GM19238 (cell line): ENCODE data around the gene FMNL2.
A peak's percentile ranks its signal among the peaks of the same experiment; 100 is the strongest.

ENCODE experiments used
- DNase-seq: peaks from one replicate; pipeline ENCODE4 v3.0.0; 2011; ENCODE audit warnings: low spot score; ENCODE audit not compliant: insufficient read length

Gene FMNL2

DNA sequence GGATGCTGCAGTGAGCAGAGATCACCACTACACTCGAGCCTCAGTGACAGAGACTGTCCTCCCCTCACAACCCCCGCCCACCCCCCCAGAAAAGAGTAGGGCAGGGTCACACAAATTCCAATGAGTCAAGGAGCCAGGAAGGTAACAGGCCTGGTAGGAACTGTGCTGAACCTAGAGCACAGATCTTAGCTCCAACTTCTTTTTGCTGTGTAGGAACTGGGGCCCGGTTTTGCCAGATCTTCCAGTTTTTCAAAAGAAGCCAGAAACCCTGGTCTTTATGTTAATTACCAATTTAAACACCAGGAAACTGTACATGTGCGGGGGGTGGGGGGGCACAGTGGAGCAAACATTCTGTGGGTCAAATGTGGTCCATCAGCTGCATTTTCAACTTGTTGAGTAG lies 311.3 kb downstream of the FMNL2 start:
- no peak for DNase-seq

- DNase-seq: no peak
Observed at GRCh38 chr2:152646775-152647174, 311.8 kb downstream of the FMNL2 start.

DNA sequence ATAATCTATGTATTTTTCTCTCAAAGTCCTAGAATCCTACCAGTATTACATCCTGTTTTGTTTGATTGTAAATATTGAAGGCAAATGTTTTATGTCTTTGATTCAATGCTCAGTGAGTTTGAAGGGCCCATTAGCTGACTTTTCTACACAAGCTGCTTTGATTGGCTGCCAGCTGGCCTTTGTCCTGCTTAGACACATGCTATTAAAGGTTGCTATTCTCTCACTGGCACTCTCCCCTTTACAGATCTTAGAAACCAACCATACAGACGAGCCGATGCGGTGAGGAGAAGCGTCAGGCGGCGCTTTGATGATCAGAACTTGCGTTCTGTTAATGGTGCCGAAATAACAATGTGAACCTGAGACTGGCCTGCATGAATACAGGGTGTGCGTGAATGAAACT lies 312.6 kb downstream of the FMNL2 start:
- no peak for DNase-seq

GRCh38 chr2:152648336-152648735 lies 313.4 kb downstream of the FMNL2 start:
- DNase-seq: no peak

GRCh38 chr2:152649997-152650396 lies 315.0 kb downstream of the FMNL2 start:
- DNase-seq: no peak

DNA sequence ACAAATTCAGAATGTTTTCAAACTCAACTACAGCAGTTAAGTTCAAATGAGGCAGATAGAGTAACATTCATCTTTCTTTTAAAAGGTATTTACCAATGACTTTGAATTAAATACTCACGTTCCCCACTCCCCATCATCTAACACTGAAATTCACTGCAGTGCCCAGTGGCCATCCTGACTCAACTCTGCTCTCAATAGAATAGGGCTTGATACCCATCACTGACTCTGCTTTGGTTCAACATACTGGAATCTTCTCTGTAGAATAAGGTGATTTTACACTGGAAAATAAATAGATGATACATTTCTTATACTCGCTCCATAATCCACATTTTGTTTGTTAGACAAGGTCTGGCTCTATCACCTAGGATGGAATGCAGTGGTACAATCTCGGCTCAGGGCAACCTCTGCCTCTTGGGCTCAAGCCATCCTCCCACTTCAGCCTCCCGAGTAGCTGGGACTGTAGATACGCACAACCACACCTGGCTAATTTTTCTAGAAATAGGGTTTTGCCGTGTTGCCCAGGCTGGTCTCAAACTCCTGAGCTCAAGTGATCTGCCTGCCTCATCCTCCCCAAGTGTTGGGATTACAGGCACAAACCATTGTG lies 315.9 kb downstream of the FMNL2 start:
- DNase-seq: no peak

GRCh38 chr2:152651834-152652233 lies 316.9 kb downstream of the FMNL2 start:
- DNase-seq: no peak

GRCh38 chr2:152655880-152656279 lies 320.9 kb downstream of the FMNL2 start:
- no peak for DNase-seq

GRCh38 chr2:152657043-152657442 lies 322.1 kb downstream of the FMNL2 start:
- no peak for DNase-seq

- DNase-seq: no peak
Observed at GRCh38 chr2:152658221-152658620, 323.2 kb downstream of the FMNL2 start.

DNA sequence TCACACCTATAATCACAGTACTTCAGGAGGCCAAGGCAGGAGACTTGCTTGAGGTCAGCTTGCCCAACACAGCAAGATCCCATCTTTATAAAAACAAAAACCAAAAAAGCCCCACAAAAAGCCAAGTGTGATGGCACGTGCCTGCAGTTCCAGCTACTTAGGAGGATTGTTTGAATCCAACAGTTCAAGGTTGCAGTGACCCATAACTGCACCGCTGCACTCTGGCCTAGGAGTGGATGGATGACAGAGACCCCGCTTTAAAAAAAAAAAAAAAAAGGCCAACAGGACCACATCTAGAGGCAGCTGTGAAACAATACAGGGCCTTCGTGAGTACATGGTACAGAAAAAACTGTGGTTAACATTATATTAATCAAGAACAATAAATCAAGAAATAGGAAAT lies 326.1 kb downstream of the FMNL2 start:
- no peak for DNase-seq

DNA sequence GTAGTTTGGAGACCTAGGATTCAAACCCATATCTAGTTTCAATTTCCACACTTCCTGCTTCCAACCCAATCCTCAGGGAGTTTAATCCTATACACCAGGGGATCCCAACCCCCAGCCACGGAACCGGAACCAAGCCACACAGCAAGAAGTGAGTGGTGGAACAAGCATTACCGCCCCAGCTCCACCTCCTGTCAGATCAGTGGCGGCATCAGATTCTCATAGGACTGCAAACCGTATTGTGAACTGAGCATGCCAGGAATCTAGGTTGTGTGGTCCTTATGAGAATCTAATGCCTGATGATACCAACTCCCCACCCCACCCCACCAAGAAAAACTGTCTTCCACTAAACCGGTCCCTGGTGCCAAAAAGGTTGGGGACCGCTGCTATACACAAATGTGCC lies 329.8 kb downstream of the FMNL2 start:
- DNase-seq: no peak

DNA sequence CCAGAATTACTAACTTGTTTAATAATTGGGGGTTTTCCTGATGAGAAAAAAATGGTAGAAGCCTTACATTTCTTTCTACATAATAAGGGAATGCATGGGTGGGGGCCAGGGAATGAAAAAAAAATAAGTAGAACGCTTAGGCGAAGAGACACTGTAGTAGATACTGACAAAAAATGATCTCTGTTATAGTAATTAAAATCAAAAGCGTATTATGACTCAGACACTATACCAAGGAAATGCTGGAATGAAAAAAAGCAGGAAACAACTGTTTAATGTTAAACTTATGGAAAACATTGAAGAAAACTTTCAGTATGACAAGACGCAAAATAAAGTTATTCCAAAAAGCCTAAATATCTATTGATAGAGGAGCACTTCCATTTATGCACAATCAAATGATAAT lies 339.4 kb downstream of the FMNL2 start:
- no peak for DNase-seq

DNA sequence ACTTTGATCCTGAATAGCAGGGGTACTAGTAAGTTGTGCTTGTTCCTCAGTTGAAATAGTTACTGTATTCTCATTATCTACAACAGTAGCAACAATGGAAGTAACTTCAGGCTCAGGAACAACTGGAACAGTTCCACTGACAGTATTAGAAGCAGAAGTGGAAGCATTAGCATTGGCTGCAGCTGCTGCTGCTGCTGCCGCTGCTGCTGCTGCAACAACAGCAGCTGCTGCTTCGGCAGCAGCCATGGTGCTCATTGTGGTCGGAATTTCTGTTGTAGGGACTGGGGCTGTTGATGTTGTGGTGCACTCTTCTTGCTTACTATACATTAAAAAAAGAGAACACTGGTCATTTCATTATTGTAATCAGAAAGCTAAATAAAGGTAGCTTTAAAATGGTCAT lies 341.5 kb downstream of the FMNL2 start:
- DNase-seq: no peak

- no peak for DNase-seq
Observed at GRCh38 chr2:152678808-152679207, 343.8 kb downstream of the FMNL2 start.

DNA sequence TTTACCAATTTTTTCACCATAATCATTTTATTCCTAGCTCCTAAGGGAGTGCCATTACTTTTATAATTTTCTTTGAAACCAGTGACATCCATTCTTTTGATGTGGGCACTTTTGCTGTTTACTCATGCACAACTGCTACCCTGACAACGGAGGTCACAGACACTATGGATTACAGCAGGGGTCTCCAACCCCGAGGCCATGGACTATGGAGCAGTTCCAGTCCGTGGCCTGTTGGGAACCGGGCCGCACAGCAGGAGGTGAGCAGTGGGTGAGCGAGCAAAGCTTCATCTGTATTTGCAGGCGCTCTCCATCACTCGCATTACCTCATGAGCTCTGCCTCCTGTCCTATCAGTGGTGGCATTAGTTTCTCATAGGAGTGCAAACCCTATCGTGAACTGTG lies 347.7 kb downstream of the FMNL2 start:
- DNase-seq: no peak

DNA sequence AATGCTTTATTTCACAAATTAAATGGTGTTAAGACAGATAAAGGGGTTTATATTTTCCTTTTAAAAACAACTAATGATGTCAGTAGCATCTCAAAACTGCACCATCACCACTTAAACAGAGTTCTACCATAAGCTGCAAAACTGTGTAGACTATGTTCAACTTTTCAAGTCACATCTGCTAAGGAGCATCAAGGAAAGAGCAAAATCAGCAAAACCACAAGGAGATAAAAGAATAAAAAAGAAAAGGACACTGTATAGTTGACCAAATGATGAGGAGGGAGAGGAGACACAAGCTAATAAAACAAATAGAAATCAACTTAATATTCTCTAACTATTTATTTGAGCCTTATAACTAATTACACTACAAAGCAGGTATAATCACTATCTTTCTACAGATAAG lies 348.4 kb downstream of the FMNL2 start:
- no peak for DNase-seq

GRCh38 chr2:152686321-152686720 lies 351.3 kb downstream of the FMNL2 start:
- DNase-seq: no peak

GRCh38 chr2:152693033-152693432 lies 358.1 kb downstream of the FMNL2 start:
- DNase-seq: peak; percentile 3

DNA sequence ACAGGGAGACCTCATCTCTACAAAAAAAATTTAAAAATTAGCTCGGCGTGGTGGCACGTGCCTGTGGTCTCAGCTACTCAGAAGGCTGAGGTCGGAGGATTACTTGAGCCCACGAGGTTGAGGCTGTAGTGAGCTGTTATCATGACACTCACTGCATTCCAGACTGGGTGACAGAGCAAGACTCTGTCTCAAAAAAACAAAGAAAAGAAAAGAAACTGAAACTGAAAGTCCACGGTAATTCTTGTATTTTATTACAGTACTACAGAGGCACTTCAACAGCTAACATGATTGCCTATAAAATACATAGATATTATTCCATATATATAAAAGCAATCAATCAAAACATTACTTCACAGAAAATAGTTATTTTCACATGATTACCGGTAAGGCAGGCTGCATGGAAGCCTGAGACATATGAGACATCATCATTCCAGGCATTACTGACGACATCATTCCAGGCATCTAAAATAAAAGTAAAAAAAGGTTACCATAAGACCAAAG lies 359.2 kb downstream of the FMNL2 start:
- DNase-seq: no peak

GRCh38 chr2:152695763-152696162 lies 360.8 kb downstream of the FMNL2 start:
- no peak for DNase-seq

DNA sequence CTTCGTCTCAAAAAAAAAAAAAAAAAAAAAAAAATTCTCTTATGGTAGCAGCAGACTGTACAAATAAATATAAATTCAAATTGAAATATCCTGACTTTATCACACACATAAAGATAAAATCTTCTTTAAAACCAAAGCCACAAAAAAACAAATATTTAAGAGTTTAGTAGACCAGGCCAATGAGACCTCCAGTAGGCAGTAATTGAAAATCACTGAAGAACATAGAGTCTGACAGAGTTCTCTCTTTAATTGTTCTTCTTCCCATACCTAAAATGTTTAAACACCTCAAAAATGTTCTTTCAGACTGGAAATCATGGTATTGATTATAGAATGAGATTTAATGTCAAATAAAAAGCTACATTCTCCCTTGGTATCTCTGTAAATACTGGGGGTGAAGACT lies 361.5 kb downstream of the FMNL2 start:
- no peak for DNase-seq
